Spleen (tissue), 11 donors: Measurements from ENCODE around the gene HTR4. TPM values are rescaled to one million over a fixed set of nuclear protein-coding genes. Genes with fewer than 3 reads are reported as not detected.

Experiments used
- DNase-seq: peaks from one replicate; pipeline ENCODE4 v3.0.0-alpha.2; 2020
- H3K27ac ChIP-seq, 8 donors: fragments of 200-600 bp; sonication (generic) in 7 of 8; 1 replicate in 4 of 8; 2 replicates in 4 of 8; pipeline versions ENCODE4 v1.5.0 to v1.8.0; 2016 to 2021; ENCODE audit warnings: inconsistent platforms in 4 of 8, mild to moderate bottlenecking in 4 of 8, moderate library complexity in 1 of 8
- H3K27me3 ChIP-seq, 7 donors: fragments of 200-600 bp; sonication (generic) in 6 of 7; replicated peaks in 1 of 7; 1 replicate in 4 of 7; 2 replicates in 3 of 7; pipeline versions ENCODE4 v1.5.0 to v1.8.0; 2016 to 2021; ENCODE audit warnings: inconsistent platforms in 3 of 7, mild to moderate bottlenecking in 1 of 7
- H3K36me3 ChIP-seq, 6 donors: fragments of 200-600 bp; sonication (generic) in 5 of 6; 1 replicate in 4 of 6; 2 replicates in 2 of 6; pipeline versions ENCODE4 v1.5.0 to v1.8.0; 2016 to 2021; ENCODE audit warnings: inconsistent platforms in 2 of 6
- H3K4me1 ChIP-seq, 6 donors: fragments of 200-600 bp; sonication (generic) in 5 of 6; 1 replicate in 3 of 6; 2 replicates in 3 of 6; pipeline versions ENCODE4 v1.5.0 to v1.8.0; 2016 to 2021; ENCODE audit warnings: inconsistent platforms in 3 of 6
- H3K4me3 ChIP-seq, 8 donors: fragments of 200-600 bp; sonication (generic) in 7 of 8; 1 replicate in 4 of 8; 2 replicates in 4 of 8; pipeline versions ENCODE4 v1.5.0 to v1.8.0; 2016 to 2021; ENCODE audit warnings: inconsistent platforms in 4 of 8, mild to moderate bottlenecking in 4 of 8, moderate library complexity in 2 of 8
- H3K9me3 ChIP-seq, 8 donors: fragments of 200-600 bp; sonication (generic) in 7 of 8; 1 replicate in 4 of 8; 2 replicates in 4 of 8; pipeline versions ENCODE4 v1.5.0 to v1.8.0; 2016 to 2021; ENCODE audit warnings: inconsistent platforms in 4 of 8
- POLR2A ChIP-seq, 3 donors: fragments of 450-650 bp; IDR thresholded peaks; one replicate each; pipeline ENCODE4 v1.5.1; 2017; ENCODE audit warnings: antibody characterized with exemption in 3 of 3, mild to moderate bottlenecking in 1 of 3
- POLR2AphosphoS5 ChIP-seq, 3 donors: sonication (generic); formaldehyde crosslinking; IDR thresholded peaks; one replicate each; pipeline ENCODE4 v1.5.1; 2017; ENCODE audit warnings: antibody characterized with exemption in 3 of 3
- WGBS, 5 donors: extraction: QIAGEN DNeasy Blood & Tissue Kit in 3 of 5; methylation state at CpG; one replicate each; pipeline versions ENCODE4 v1.1.5 to v1.1.7; 2013 to 2018; 5-methylcytosine and 5-hydroxymethylcytosine counted together
- intact Hi-C: fragments of 100-400 bp; cut with DNase I; formaldehyde crosslinking; loops from one replicate; pipeline ENCODE4 v1.15.0; 2023; ENCODE audit warnings: low total_unique reads
- polyA plus RNA-seq, 3 donors: library from polyadenylated mRNA; stranded (reverse); fragments of 200-250 nt; gene quantifications; one replicate each; pipeline ENCODE4 v1.2.1, GENCODE V29; 2013
- total RNA-seq, 7 donors: library from RNA; depleted of rRNA in 3 of 7; stranded (reverse); fragments of >200 nt in 3 of 7; fragmentation: NEBNext Ultra II Directional in 4 of 7; extraction: Animal tissue kit (Norgen Biotek cat#: 25700) in 4 of 7; gene quantifications; one replicate each; pipeline versions ENCODE4 v1.1.0 to v1.2.1, GENCODE V29; 2016 to 2021
- TF ChIP-seq, protein P1 (sequence below), 11 experiments: fragments of 200-600 bp in 7 of 11; fragments of 450-650 bp in 4 of 11; sonication (generic) in 4 of 11; IDR thresholded peaks in 8 of 11; conservative IDR thresholded peaks in 3 of 11; 1 replicate in 7 of 11; 2 replicates in 4 of 11; pipeline versions ENCODE4 v1.4.0 to v1.8.0; 2016 to 2021; ENCODE audit warnings: antibody characterized with exemption in 11 of 11, inconsistent platforms in 4 of 11, mild to moderate bottlenecking in 1 of 11
- donor health status: healthy with polysubstance abuse.
- donor health status: DM: no; HTN: no; CAD: no; lungs with moderate emphysema.
- donor health status: DM: no; HTN: no; CAD: no.
- donor health status: Bipolar disorder and iron deficiency.
- donor health status: healthy.
- donor health status: DM: no; HTN: no; CAD: no.
- donor health status: DM: yes; HTN: yes; CAD: no.

HTR4 gene
- total and polyA plus RNA-seq, 10 donors = 0.03 to 0.79 (median 0.41) TPM; not detected in 5

DNA sequence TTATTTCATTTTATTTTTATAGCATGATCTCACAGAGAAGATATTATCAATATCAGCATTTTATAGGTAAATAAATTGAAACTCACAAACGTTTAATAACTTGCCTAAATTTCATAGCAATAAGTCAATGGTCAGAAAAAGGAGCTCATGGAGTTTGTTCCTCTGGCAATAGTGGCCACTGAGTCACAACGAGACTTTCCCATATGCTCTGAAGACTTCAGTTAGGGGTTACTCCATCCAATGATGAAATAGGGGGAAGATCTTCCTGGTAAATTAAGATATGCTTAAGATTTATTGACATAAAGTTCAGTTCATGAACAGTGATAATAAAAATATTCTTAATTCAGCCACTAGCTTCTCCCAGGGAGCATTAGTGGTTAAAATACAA, 43.5 kb upstream of the HTR4 start:
- H3K36me3 ChIP-seq = no peaks in the 10 kb centered on the region
- no peak overlapping the region for H3K27ac ChIP-seq
- no peak overlapping the region for H3K4me3 ChIP-seq
- TF ChIP-seq POLR2A (IDR thresholded peaks at IDR 0.05) = no peak
- H3K27me3 ChIP-seq = peaks cover 0 to 5% (median 0%) of the 10 kb centered on the region in 7 donors
- H3K4me1 ChIP-seq = no peaks in the 10 kb centered on the region
- WGBS, 5 donors = 57 to 78% (median 62%) methylated on average over 2 of the region's 2 CpGs
- DNase-seq = no peak
- H3K9me3 ChIP-seq = peaks cover 0 to 19% (median 15%) of the 10 kb centered on the region in 8 donors
- intact Hi-C loops = no loop called here

DNA sequence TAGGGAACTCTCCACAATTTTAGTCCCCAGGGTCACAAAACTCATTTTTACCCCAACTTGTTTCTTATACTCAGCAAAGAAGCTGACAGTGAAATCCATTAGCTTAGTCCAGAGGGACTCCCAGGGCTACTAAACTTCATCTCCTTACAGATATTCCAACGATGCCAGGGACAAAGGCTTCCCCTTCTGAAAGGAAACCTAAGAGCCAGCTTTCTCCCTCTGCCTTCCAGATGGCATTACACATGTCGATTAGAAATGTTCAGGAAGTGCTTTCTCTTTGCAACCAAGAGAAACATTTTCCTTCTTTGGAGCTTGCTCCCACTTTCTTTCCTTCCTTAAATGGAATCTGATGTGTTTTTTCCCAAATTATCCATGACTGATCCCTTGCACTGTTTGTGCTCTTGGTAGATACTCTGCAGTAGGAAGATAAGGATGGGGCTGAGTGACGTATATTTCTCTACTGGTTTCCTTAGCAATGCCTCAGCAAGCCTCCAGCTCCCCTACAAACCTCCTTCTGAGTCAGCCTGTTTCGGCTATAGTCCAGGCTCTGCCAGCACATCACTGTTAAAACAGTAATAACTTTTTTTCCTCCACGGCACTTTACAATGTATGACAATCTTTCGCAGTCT, 43.0 kb upstream of the HTR4 start:
- H3K27ac ChIP-seq = no peak overlapping the region

DNA sequence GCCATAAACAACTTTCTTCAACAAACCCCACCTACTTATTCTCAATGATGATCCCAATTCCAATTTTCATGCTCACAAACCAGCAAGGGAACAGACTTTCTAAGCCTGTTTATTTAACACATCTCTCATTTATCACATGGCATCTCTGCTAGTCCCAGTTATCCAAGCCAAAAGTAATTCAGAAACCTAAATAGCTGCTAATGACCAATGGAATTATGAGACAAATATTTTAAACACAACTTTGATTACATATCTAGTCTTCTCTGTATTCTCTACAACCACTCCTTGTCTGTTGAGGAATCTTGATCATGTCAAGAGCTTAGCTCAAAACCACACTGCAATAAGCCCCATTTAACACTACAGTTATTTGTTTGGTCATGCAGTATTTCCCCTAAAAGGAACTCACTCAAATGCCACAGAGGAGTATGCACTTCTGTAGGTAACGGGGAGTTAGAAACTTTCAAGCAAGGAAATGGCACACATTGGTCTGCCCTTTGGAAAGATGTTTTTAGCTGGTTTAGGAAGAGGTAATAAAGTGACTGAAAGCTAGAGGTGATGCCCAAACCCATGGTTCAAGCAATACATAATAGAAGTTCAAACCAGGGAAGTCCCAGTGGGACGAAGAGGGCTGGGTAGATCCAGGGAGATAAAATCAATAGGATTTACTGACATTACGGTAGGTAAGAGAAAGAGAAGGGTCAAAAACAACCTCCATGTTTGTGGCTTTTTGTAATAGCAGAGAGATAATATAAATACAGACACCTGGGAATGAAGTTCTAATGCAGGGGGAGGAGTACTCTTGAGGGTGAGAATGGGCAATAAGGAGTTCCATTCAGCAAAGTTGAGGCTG, 42.1 kb upstream of the HTR4 start:
- H3K4me3 ChIP-seq = no peak overlapping the region
- no peak for DNase-seq
- peaks cover 0 to 6% (median 1%) of the 10 kb centered on the region in 8 donors for H3K9me3 ChIP-seq
- no peaks in the 10 kb centered on the region for H3K36me3 ChIP-seq
- WGBS, 5 donors = 86 to 94% (median 93%) methylated on average over 3 of the region's 3 CpGs
- no peak for TF ChIP-seq POLR2AphosphoS5 (IDR thresholded peaks at IDR 0.05)
- TF ChIP-seq, protein P1, sequence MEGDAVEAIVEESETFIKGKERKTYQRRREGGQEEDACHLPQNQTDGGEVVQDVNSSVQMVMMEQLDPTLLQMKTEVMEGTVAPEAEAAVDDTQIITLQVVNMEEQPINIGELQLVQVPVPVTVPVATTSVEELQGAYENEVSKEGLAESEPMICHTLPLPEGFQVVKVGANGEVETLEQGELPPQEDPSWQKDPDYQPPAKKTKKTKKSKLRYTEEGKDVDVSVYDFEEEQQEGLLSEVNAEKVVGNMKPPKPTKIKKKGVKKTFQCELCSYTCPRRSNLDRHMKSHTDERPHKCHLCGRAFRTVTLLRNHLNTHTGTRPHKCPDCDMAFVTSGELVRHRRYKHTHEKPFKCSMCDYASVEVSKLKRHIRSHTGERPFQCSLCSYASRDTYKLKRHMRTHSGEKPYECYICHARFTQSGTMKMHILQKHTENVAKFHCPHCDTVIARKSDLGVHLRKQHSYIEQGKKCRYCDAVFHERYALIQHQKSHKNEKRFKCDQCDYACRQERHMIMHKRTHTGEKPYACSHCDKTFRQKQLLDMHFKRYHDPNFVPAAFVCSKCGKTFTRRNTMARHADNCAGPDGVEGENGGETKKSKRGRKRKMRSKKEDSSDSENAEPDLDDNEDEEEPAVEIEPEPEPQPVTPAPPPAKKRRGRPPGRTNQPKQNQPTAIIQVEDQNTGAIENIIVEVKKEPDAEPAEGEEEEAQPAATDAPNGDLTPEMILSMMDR (IDR thresholded peaks at IDR 0.05 in 8 of 11, conservative IDR thresholded peaks at IDR 0.05 in 3 of 11) = no peak
- TF ChIP-seq POLR2A (IDR thresholded peaks at IDR 0.05) = no peak
- peaks cover 0 to 5% (median 0%) of the 10 kb centered on the region in 7 donors for H3K27me3 ChIP-seq
- no peak overlapping the region for H3K27ac ChIP-seq
- H3K4me1 ChIP-seq = no peaks in the 10 kb centered on the region
- intact Hi-C loops = no loop called here

More for the DNA sequence above, 43.0 kb upstream of the HTR4 start:
- intact Hi-C loops = no loop called here
- TF ChIP-seq, protein P1 (IDR thresholded peaks at IDR 0.05 in 8 of 11, conservative IDR thresholded peaks at IDR 0.05 in 3 of 11) = no peak
- TF ChIP-seq POLR2A (IDR thresholded peaks at IDR 0.05) (no peak), POLR2AphosphoS5 (IDR thresholded peaks at IDR 0.05) (no peak)
- WGBS, 5 donors = 55 to 70% (median 67%) methylated on average over 6 of the region's 6 CpGs
- DNase-seq = no peak
- Histone ChIP-seq H3K4me1 (no peaks in the 10 kb centered on the region), H3K36me3 (no peaks in the 10 kb centered on the region), H3K4me3 (no peak overlapping the region), H3K27me3 (peaks cover 0 to 5% (median 0%) of the 10 kb centered on the region in 7 donors), H3K9me3 (peaks cover 0 to 15% (median 10%) of the 10 kb centered on the region in 8 donors)

DNA sequence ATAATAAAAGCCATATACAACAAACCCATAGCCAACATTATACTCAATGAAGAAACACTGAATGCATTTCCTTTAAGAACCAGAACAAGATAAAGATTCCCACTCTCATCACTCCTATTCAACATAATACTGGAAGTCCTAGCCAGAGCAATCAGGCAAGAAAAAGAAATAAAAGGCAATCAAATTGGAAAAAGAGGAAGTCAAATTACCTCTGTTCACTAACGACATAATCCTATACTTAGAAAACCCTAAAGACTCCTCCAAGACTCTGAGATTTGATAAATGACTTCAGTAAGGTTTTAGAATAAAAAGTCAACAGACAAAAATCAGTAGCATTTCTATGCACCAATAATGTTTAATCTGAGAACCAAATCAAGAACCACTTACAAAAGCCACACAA, 36.6 kb upstream of the HTR4 start:
- H3K36me3 ChIP-seq = no peaks in the 10 kb centered on the region
- 58 to 82% (median 79%) methylated on average over 1 of the region's 1 CpG for WGBS, 5 donors
- H3K4me1 ChIP-seq = no peaks in the 10 kb centered on the region
- intact Hi-C loops = no loop called here
- no peak overlapping the region for H3K27ac ChIP-seq
- H3K4me3 ChIP-seq = no peak overlapping the region
- DNase-seq = no peak
- TF ChIP-seq, protein P1 (IDR thresholded peaks at IDR 0.05 in 8 of 11, conservative IDR thresholded peaks at IDR 0.05 in 3 of 11) = no peak
- TF ChIP-seq POLR2AphosphoS5 (IDR thresholded peaks at IDR 0.05) (no peak), POLR2A (IDR thresholded peaks at IDR 0.05) (no peak)
- peaks cover 7 to 38% (median 23%) of the 10 kb centered on the region in 8 donors for H3K9me3 ChIP-seq
- H3K27me3 ChIP-seq = no peaks in the 10 kb centered on the region
